Thyroid gland (tissue), 4 donors: ENCODE measurements around the gene GPC1. TPM values are rescaled to one million over a fixed set of nuclear protein-coding genes. Genes with fewer than 3 reads are reported as not detected.

Experiments
- DNase-seq, 2 donors: peaks; one replicate each; pipeline ENCODE4 v3.0.0-alpha.2; 2019
- H3K27ac ChIP-seq, 3 donors: fragments of 200-600 bp; sonication (generic); 1 replicate in 2 of 3; 2 replicates in 1 of 3; pipeline ENCODE4 v1.5.1; 2016 to 2019; ENCODE audit warnings: mild to moderate bottlenecking in 1 of 3, moderate library complexity in 1 of 3
- H3K27me3 ChIP-seq: fragments of 200-600 bp; sonication (generic); one replicate; pipeline ENCODE4 v1.5.1; 2019
- H3K36me3 ChIP-seq, 2 donors: fragments of 200-600 bp; sonication (generic); one replicate each; pipeline ENCODE4 v1.5.1; 2016 to 2019
- H3K4me1 ChIP-seq, 2 donors: fragments of 200-600 bp; sonication (generic); one replicate each; pipeline ENCODE4 v1.5.1; 2017 to 2019
- H3K4me3 ChIP-seq, 3 donors: fragments of 200-600 bp; sonication (generic); replicated peaks in 1 of 3; 1 replicate in 2 of 3; 2 replicates in 1 of 3; pipeline ENCODE4 v1.5.1; 2016; ENCODE audit warnings: mild to moderate bottlenecking in 1 of 3
- H3K9me3 ChIP-seq: fragments of 200-600 bp; sonication (generic); one replicate; pipeline ENCODE4 v1.5.1; 2017
- POLR2A ChIP-seq, 2 donors: fragments of 450-650 bp; IDR thresholded peaks; one replicate each; pipeline ENCODE4 v1.6.1; 2017; ENCODE audit warnings: antibody characterized with exemption in 2 of 2, mild to moderate bottlenecking in 2 of 2, moderate library complexity in 1 of 2
- WGBS, 2 donors: methylation state at CpG; one replicate each; pipeline ENCODE4 v1.1.5; 2017; 5-methylcytosine and 5-hydroxymethylcytosine counted together
- intact Hi-C: fragments of 100-400 bp; cut with DNase I; formaldehyde crosslinking; loops from one replicate; pipeline ENCODE4 v1.15.1; 2023
- total RNA-seq, 4 donors: library from RNA; depleted of rRNA; stranded (reverse); fragments of >200 nt; gene quantifications; one replicate each; pipeline ENCODE4 v1.2.3, GENCODE V29; 2016
- TF ChIP-seq, protein P1 (sequence below), 6 experiments: fragments of 200-600 bp in 3 of 6; fragments of 450-650 bp in 3 of 6; sonication (generic) in 3 of 6; IDR thresholded peaks; one replicate each; pipeline ENCODE4 v1.5.1; 2016 to 2019; ENCODE audit warnings: antibody characterized with exemption in 6 of 6, mild to moderate bottlenecking in 2 of 6, inconsistent platforms in 1 of 6, moderate library complexity in 1 of 6

Gene GPC1
- total RNA-seq, 4 donors from 2014 or later = 14.1 to 35.5 (median 26.8) TPM

GRCh38 chr2:240392084-240392947 is 43.1 kb upstream of the GPC1 start:
- Histone ChIP-seq H3K9me3 (no peaks in the 10 kb centered on the region), H3K4me1 (no peaks in the 10 kb centered on the region), H3K27me3 (no peaks in the 10 kb centered on the region), H3K27ac (no peak overlapping the region), H3K36me3 (no peaks in the 10 kb centered on the region), H3K4me3 (no peak overlapping the region)
- WGBS, 2 donors = 74 to 78% methylated on average over 21 to 23 of the region's 31 CpGs
- no peak for DNase-seq
- intact Hi-C loops = no loop called here
- TF ChIP-seq, protein P1, sequence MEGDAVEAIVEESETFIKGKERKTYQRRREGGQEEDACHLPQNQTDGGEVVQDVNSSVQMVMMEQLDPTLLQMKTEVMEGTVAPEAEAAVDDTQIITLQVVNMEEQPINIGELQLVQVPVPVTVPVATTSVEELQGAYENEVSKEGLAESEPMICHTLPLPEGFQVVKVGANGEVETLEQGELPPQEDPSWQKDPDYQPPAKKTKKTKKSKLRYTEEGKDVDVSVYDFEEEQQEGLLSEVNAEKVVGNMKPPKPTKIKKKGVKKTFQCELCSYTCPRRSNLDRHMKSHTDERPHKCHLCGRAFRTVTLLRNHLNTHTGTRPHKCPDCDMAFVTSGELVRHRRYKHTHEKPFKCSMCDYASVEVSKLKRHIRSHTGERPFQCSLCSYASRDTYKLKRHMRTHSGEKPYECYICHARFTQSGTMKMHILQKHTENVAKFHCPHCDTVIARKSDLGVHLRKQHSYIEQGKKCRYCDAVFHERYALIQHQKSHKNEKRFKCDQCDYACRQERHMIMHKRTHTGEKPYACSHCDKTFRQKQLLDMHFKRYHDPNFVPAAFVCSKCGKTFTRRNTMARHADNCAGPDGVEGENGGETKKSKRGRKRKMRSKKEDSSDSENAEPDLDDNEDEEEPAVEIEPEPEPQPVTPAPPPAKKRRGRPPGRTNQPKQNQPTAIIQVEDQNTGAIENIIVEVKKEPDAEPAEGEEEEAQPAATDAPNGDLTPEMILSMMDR (IDR thresholded peaks at IDR 0.05) = no peak
- no peak for TF ChIP-seq POLR2A (IDR thresholded peaks at IDR 0.05)

DNA sequence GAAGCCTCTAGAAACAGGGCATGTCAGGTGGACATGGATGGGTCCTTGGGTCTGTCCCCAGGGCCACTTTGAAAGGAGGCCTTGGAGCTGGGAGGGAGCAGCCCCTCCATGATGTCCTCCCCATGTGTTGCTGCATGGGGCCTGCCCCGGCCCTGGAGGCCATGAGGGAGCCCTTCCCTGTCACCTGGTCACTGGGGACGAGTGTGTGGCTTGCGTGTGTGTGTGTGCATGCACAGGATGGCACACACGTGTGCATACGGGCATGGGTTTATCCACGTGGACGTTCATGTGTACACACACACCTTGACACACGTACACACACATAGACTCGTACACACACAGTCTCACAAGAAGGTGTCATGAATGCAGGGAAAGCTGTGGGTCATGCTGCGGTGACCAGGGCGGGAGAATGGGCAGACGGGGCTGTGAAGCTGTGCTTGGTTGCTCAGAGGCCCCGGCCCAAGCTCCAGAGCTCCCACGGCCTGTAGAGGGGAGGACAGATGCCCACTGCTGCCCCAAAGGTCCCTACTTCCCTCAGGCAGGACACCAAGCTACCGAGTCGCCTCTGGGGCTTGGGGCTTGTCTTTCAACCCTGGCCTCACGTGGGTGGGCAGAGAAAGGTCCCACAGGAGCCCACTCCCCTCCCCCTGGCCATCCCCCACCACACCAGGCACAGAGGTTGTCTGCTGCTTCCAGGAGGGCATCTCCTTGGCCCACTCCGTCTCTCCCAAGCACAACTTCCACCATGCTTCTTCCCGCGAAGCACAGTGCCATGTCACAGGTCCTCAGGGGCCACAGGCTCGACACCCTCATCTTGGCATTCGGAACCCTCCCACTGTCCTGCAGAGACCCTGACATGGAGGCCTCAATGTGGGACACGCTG is 42.3 kb upstream of the GPC1 start:
- 87 to 90% methylated on average over 14 to 20 of the region's 23 CpGs for WGBS, 2 donors
- Histone ChIP-seq H3K27ac (no peak overlapping the region), H3K4me1 (no peaks in the 10 kb centered on the region), H3K27me3 (no peaks in the 10 kb centered on the region), H3K36me3 (no peaks in the 10 kb centered on the region), H3K9me3 (no peaks in the 10 kb centered on the region), H3K4me3 (no peak overlapping the region)
- intact Hi-C loops = no loop called here
- DNase-seq = no peak
- TF ChIP-seq POLR2A (IDR thresholded peaks at IDR 0.05) = no peak
- TF ChIP-seq, protein P1 (IDR thresholded peaks at IDR 0.05) = no peak

DNA sequence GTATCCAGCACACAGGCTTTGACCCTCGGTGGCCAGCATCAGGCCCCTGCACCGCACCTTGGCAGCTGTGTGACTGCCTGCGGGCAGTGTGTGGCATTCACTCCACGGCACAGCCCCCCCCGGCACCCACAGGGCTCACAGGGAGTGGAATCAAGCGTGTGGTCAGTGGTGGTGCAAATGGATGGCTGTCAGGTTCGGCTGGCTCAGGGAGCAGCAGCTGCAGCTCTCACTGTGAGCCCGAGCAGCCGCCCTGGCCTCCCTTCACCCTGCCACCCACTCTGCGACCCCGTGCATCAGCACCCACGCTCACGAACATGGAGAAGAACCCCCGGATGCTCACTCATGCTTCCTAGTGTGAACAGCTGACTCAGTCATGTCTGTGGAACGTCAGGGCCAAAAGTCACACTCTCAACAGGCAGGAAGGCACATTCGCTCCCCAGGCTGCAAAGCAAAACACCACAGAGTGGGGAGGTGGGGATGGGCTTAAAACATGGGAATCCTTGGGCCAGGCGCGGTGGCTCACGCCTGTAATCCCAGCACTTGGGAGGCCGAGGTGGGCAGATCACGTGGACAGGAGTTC is 41.5 kb upstream of the GPC1 start:
- H3K36me3 ChIP-seq = no peaks in the 10 kb centered on the region
- H3K4me1 ChIP-seq = no peaks in the 10 kb centered on the region
- H3K27ac ChIP-seq = no peak overlapping the region
- no peaks in the 10 kb centered on the region for H3K9me3 ChIP-seq
- H3K4me3 ChIP-seq = no peak overlapping the region
- intact Hi-C loops = no loop called here
- 83 to 86% methylated on average over 13 to 21 of the region's 21 CpGs for WGBS, 2 donors
- H3K27me3 ChIP-seq = no peaks in the 10 kb centered on the region
- DNase-seq = no peak
- TF ChIP-seq, protein P1 (IDR thresholded peaks at IDR 0.05) = no peak
- no peak for TF ChIP-seq POLR2A (IDR thresholded peaks at IDR 0.05)

- Histone ChIP-seq H3K36me3 (no peaks in the 10 kb centered on the region), H3K4me1 (no peaks in the 10 kb centered on the region), H3K27ac (no peak overlapping the region), H3K9me3 (no peaks in the 10 kb centered on the region), H3K27me3 (no peaks in the 10 kb centered on the region), H3K4me3 (no peak overlapping the region)
- DNase-seq = no peak
- intact Hi-C loops = no loop called here
- TF ChIP-seq POLR2A (IDR thresholded peaks at IDR 0.05) = no peak
- 93 to 94% methylated on average over 9 of the region's 9 CpGs for WGBS, 2 donors
These were observed 40.9 kb upstream of the GPC1 start for GRCh38 chr2:240394549-240394948.

- TF ChIP-seq, protein P1 (IDR thresholded peaks at IDR 0.05) = no peak
- TF ChIP-seq POLR2A (IDR thresholded peaks at IDR 0.05) = no peak
- H3K4me1 ChIP-seq = no peaks in the 10 kb centered on the region
- H3K36me3 ChIP-seq = no peaks in the 10 kb centered on the region
- DNase-seq = no peak
- WGBS, 2 donors = 83 to 85% methylated on average over 5 to 8 of the region's 8 CpGs
- H3K9me3 ChIP-seq = no peaks in the 10 kb centered on the region
- no peak overlapping the region for H3K27ac ChIP-seq
- H3K27me3 ChIP-seq = no peaks in the 10 kb centered on the region
- H3K4me3 ChIP-seq = no peak overlapping the region
- intact Hi-C loops = no loop called here
These were observed 40.0 kb upstream of the GPC1 start for GRCh38 chr2:240395448-240395847.
